GM18526 (cell line): ENCODE results near the gene BLTP2.

ENCODE experiments used
- POLR2A ChIP-seq: IDR thresholded peaks from 3 replicates; pipeline ENCODE4 v1.6.1; 2011; ENCODE audit not compliant: insufficient read length; ENCODE audit errors: extremely low read depth

The BLTP2 gene

GRCh38 chr17:28615260-28615940 lies 29.6 kb downstream of the BLTP2 start:
- TF ChIP-seq POLR2A, result no peak

GRCh38 chr17:28613931-28614381 lies 31.0 kb downstream of the BLTP2 start, which contains the start of gene RSKR:
Gene RSKR, minus strand, starts transcription at chr17:28614185. Its CDS starts 24 bp downstream, at chr17:28614161.
- no peak for TF ChIP-seq POLR2A

GRCh38 chr17:28612936-28613872 lies 31.8 kb downstream of the BLTP2 start:
- no peak for TF ChIP-seq POLR2A

- TF ChIP-seq POLR2A, result no peak
These were observed 32.4 kb downstream of the BLTP2 start for GRCh38 chr17:28612531-28612930.

- no peak for TF ChIP-seq POLR2A
These were observed 34.6 kb downstream of the BLTP2 start for GRCh38 chr17:28610376-28610775.

- no peak for TF ChIP-seq POLR2A
These were observed 45.4 kb downstream of the BLTP2 start for GRCh38 chr17:28599311-28600184.

- peak; percentile 86 for TF ChIP-seq POLR2A
These were observed 46.1 kb downstream of the BLTP2 start, which contains the start of gene SPAG5 for GRCh38 chr17:28598799-28599310. Gene SPAG5, minus strand, starts transcription at chr17:28599025. Its CDS starts 79 bp downstream, at chr17:28598946.

- TF ChIP-seq POLR2A, result no peak
These were observed 46.6 kb downstream of the BLTP2 start for GRCh38 chr17:28598389-28598788.

GRCh38 chr17:28597606-28598383 lies 47.2 kb downstream of the BLTP2 start:
- no peak for TF ChIP-seq POLR2A
